Adipose tissue (tissue), 3 donors: ENCODE measurements around the gene MBD6. TPM values are rescaled to one million over a fixed set of nuclear protein-coding genes. Genes with fewer than 3 reads are reported as not detected.
"Not testable (repeated sequence)": the region's sequence is repeated elsewhere in the genome, so short reads cannot be mapped to it uniquely, and the experiment has no call there.

Experiments
- H3K27ac ChIP-seq: one replicate; pipeline ENCODE4 v1.5.1; 2013; ENCODE audit warnings: low read depth, low read length
- whole genome bisulfite sequencing, 3 donors: extraction: QIAGEN DNeasy Blood & Tissue Kit; methylation state at CpG; one replicate each; pipeline ENCODE4 v1.1.7; 2013; 5-methylcytosine and 5-hydroxymethylcytosine counted together
- polyA plus RNA-seq, 3 donors: library from polyadenylated mRNA; stranded (reverse); fragments of 200-250 nt; gene quantifications; one replicate each; pipeline ENCODE4 v1.2.3, GENCODE V29; 2013
- donor health status: healthy with polysubstance abuse.
- donor health status: Bipolar disorder and iron deficiency.
- donor health status: healthy.

Gene MBD6
- polyA plus RNA-seq, 3 donors, result 20.9 to 32.4 (median 24.8) TPM

DNA sequence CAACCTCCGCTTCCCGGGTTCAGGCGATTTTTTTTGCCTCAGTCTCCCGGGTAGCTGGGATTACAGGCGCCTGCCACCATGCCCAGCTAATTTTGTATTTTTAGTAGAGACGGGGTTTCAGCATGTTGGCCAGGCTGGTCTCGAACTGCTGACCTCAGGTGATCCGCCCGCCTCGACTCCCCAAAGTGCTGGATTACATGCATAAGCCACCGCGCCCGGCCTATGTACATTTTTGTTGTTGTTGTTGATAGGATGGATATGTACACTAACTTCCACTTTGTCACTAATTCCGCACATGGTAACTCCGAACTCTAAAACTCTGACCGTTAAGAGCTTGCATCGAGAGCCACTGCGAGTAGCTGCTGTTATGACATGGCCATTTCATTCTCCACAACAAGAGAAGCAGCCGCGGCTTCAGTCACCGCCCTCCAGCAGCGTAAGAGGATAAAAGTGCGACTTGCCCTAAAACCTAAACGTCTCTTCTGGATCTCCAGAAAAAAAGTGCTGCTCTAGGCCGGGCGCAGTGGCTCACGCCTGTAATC lies 35.5 kb upstream of the MBD6 start:
- 81 to 90% (median 87%) methylated on average over 27 of the region's 27 CpGs for WGBS, 3 donors

DNA sequence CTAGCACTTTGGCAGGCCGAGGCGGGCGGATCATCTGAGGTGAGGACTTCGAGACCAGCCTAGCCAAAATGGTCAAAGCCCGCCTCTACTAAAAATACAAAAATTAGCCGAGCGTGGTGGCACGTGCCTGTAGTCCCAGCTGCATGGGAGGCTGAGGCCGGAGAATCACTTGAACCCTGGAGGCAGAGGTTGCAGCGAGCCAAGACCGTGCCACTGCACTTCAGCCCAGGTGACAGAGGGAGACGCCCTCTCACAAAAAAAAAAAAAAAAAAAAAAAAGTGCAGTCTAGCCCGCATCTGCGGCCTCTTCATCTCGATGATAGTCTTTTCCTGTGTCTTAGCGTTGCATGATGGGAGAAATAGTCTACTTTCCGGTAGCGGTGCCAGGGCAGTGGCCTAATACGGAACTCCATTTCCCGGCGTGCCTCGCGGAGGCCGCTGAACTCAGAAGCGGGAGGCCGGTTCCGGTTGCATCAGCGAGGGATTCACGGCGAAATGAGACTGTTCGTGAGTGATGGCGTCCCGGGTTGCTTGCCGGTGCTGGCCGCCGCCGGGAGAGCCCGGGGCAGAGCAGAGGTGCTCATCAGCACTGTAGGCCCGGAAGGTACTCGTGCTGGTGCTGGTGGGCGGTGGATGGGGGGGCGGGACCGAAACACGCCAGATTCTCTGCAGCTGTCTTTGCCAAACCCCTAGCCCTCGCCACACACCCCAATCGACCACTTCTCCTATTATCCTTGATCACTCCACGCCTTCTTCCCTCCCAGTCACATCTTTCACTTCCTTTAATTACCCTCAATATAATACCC lies 34.8 kb upstream of the MBD6 start, which contains the start of gene MARS1:
MARS1 (plus strand) TSS at position 472 of the 805 bp plus-strand sequence; CDS start at position 495, 23 bp downstream.
- H3K27ac ChIP-seq, result no peak within 1 kb of the TSS
- WGBS, 3 donors, result 8 to 10% (median 9%) methylated on average over 42 to 47 of the region's 47 CpGs

More for the DNA sequence above, 35.5 kb upstream of the MBD6 start:
- H3K27ac ChIP-seq, result no peak overlapping the region

DNA sequence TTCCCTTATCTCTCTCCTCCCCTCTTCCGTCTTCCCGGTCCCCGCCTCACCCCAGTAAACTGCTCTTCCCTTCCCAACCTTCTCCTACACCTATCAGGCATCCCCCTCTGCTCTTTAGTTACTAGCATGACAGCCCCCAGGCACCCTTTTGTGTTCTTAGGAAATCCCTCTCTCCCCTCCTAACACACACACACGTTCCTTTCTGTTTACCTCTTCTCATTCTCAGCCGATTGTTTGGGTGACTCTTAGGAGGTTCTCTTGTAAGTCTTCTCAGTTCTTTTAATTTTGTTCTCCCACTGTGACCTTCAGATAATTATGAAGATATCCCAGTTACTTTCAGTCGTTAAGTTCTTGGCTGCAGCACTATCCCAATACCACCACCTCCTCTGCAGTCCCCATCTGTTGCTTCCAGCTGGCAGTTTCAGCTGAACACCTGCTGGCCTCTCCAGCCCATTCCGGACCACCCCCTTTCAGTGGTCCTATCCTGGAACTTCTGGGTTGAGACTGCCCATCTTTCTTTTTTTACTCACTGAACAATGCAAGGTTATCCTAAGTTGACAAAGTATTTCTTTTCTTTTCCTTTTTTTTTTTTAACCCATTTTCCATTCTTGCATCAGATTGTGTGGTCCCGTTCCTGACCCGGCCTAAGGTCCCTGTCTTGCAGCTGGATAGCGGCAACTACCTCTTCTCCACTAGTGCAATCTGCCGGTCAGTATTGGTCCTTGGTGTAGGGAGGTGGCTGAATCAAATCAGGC lies 34.0 kb upstream of the MBD6 start:
- no peak overlapping the region for H3K27ac ChIP-seq
- WGBS, 3 donors, result 18 to 31% (median 30%) methylated on average over 11 of the region's 11 CpGs

DNA sequence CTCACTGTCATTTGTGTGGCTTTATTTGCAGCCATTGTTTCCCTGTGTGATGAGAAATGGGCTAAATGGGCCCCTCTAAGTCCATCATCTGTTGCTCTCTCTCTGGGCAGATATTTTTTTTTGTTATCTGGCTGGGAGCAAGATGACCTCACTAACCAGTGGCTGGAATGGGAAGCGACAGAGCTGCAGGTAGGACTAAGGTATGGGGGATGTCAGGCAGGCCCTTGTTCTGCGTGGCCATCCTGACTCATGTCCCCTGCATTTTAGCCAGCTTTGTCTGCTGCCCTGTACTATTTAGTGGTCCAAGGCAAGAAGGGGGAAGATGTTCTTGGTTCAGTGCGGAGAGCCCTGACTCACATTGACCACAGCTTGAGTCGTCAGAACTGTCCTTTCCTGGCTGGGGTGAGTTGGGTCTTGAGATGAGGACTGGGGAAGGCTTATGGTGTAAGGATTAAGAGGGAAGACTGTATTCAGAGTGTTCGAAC lies 33.4 kb upstream of the MBD6 start:
- no peak overlapping the region for H3K27ac ChIP-seq

DNA sequence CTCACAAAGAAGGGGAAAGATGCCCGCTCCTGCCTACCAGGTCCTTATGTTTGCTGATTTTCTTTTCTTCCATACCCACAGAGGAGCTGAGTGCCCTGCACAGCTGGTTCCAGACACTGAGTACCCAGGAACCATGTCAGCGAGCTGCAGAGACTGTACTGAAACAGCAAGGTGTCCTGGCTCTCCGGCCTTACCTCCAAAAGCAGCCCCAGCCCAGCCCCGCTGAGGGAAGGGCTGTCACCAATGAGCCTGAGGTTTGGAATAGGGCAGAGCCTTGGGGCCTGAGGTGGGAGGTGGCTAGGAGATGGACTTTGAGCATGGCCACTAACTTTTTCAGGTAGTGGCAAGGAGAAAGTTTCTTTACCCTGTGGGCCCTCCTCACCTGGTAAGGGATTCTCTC lies 32.5 kb upstream of the MBD6 start:
- no peak overlapping the region for H3K27ac ChIP-seq
- WGBS, 3 donors, result 93 to 97% (median 97%) methylated on average over 4 of the region's 4 CpGs

More for the DNA sequence above, 33.4 kb upstream of the MBD6 start:
- WGBS, 3 donors, result 76 to 89% (median 89%) methylated on average over 5 of the region's 5 CpGs

DNA sequence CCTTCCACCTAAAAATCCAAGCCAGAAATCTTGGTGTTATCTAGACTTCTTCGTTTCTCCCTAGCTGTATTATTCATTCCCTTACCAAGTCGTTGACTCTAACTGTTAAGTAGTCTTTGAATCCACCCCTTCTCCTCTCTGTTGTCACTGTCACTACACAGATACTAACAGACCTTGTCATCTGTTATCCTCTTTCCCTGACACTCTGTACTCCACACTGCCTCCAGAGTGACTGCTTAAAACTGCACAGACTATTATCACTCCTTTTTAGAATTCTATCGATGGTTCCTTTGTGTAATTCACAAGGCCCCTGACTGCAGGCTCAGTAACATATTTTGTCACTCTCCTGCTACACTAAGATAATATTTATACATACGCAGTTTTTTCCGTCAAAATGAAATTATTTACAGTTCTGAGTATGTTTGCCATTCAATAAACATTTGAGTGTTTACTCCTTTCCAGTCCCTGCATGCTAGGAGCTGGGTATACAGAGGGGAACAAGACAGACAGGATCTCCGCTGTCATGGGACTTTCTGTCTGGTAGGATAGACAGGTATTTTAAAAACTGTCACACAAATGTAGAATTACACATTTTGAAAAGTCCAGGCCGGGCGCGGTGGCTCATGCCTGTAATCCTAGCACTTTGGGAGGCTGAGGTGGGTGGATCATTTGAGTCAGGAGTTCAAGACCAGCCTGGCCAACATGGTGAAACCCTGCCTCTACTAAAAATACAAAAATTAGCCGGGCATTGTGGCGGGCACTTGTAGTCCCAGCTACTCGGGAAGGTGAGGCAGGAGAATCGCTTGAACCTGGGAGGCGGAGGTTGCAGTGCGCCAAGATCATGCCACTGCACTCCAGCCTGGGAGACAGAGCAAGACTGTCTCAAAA lies 31.0 kb upstream of the MBD6 start:
- WGBS, 3 donors, result 88 to 96% (median 94%) methylated on average over 15 of the region's 15 CpGs

DNA sequence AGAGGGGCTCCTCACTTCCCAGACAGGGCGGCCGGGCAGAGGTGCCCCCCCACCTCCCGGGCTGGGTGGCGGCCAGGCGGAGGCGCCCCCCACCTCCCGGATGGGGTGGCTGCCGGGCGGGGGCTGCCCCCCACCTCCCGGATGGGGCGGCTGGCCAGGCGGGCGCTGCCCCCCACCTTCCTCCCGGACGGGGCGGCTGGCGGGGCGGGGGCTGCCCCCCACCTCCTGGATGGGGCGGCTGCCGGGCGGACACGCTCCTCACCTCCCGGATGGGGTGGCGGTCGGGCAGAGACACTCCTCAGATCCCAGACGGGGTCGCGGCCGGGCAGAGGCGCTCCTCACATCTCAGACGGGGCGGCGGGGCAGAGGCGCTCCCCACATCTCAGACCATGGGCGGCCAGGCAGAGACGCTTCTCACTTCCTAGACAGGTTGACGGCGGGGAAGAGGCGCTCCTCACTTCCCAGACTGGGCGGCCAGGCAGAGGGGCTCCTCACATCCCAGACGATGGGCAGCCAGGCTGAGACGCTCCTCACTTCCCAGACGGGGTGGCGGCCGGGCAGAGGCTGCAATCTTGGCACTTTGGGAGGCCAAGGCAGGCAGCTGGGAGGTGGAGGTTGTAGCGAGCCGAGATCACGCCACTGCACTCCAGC lies 27.4 kb upstream of the MBD6 start:
- WGBS, 3 donors, result 94 to 97% (median 97%) methylated on average over 23 to 45 of the region's 48 CpGs
- H3K27ac ChIP-seq, result not testable (repeated sequence)

More for the DNA sequence above, 31.0 kb upstream of the MBD6 start:
- no peak overlapping the region for H3K27ac ChIP-seq

DNA sequence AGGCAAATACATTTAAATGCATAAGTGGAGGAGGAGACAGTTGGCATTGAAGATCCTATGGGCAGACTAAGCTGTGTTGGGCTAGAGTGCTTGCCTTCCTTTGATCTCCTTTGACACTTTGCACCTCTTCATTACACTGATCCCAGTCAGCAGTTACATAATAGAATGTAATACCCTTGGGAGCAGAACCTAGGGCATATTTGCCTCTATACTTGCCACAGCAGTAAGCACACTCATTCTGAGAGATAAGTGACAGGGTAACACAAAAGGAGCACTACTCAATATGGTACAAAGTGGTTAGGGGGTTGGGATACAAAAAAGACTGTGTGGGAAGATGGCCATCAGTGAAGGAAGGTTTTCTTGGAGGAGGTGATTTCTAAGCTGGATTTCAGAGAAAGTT lies 25.8 kb upstream of the MBD6 start:
- no peak overlapping the region for H3K27ac ChIP-seq

DNA sequence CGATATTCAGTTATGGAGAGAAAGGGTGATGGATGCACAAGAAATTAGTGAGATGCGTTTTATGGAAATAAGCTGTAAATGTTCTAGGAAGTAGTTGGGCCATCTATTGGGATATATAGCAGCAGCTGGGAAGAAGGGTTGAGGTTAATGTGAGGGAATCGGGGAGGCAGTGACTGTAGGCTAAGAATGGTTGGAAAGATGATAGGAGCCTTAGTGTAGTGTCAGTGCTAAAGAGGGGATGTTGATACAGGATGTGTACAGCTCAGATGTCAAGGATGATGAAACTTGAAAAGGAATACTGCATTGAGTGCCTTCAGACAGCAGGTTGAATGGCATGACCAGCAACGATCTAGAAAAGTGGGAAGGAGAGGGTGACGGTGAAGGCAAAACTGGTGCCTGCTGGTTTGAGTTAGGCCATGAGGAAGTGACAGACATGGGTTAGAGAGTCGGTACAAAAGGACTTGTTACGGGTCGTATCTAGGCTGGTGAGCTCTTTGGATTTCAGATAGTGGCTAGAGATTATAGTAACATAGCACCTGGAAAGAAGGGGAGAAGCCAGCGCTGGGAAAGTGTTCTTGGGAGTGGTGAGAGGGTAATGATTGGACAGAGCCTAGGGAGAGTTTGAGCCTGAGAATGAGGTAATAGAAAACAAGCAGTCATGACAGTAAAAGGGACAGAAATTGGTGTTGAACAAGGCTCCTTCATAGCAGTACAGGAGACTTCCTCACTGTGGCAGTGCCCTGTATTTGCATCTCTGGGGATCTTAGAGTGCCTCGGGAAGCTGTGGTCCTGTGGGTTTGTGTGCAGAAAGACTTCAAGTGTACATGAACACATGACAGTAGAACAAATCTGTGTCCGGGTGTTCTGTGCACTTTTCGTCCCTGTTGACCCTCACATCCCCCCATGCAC lies 25.1 kb upstream of the MBD6 start:
- H3K27ac ChIP-seq, result no peak overlapping the region
- WGBS, 3 donors, result 90 to 94% (median 93%) methylated on average over 12 of the region's 12 CpGs

DNA sequence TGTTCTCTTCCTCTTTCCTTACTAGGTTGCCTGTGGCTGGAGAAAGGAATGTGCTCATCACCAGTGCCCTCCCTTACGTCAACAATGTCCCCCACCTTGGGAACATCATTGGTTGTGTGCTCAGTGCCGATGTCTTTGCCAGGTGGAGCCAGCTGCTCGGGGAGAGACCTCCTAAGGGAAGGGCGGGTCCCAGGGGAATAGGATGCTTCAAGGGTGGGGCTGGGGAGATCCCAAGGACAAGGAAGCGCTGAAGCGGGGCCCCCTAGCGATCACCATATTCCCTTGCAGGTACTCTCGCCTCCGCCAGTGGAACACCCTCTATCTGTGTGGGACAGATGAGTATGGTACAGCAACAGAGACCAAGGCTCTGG lies 24.5 kb upstream of the MBD6 start:
- 85 to 94% (median 88%) methylated on average over 9 of the region's 9 CpGs for WGBS, 3 donors
- no peak overlapping the region for H3K27ac ChIP-seq

DNA sequence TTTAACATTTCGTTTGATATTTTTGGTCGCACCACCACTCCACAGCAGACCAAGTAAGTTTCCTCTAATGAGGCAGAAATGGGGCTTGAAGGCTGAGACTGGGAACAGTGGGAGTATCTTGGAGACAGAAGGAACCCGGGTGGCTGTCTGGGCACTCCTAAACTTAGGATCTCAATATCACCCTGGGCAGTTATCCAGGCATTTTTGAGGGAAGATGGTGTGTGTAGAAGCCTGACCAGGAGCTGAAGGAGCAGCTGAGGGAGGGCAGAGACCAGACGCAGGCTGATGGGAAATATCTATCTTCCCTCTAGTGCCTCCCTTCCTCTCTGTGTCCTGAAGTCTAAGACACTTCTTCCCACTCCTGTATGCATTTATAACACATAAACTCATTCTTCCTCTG lies 24.1 kb upstream of the MBD6 start:
- no peak overlapping the region for H3K27ac ChIP-seq
- 90 to 96% (median 94%) methylated on average over 4 of the region's 4 CpGs for WGBS, 3 donors

DNA sequence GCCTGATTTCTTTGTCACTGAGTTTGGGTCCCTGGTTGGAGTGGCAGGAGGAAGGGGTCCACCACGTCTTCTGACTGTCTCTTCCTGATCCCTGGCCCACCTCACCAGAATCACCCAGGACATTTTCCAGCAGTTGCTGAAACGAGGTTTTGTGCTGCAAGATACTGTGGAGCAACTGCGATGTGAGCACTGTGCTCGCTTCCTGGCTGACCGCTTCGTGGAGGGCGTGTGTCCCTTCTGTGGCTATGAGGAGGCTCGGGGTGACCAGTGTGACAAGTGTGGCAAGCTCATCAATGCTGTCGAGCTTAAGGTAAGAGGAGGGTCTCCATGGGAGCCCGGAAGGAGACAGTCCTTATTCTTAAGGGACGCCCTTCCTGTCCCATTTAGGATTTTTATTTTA lies 22.4 kb upstream of the MBD6 start:
- WGBS, 3 donors, result 75 to 93% (median 90%) methylated on average over 11 of the region's 11 CpGs
- H3K27ac ChIP-seq, result no peak overlapping the region

DNA sequence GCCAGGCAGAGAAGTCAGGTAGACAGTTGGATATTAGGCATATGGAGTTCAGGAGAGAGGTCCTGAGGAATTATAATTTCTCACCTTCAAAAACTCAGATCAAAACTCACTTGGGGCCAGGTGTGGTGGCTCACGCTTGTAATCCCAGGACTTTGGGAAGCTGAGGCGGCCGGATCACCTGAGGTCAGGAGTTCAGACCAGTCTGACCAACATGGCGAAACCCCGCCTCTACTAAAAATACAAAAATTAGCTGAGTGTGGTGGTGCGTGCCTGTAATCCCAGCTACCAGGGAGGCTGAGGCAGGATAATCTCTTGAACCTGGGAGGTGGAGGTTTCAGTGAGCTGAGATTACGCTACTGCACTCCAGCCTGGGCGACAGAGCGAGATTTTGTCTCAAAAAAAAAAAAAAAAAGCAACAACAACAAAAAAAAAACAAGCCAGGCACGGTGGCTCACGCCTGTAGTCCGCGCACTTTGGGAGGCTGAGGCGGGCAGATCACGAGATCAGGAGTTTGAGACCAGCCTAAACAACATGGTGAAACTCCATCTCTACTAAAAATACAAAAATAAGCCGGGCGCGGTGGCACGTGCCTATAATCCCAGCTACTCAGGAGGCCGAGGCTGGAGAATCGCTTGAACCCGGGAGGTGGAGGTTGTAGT lies 20.2 kb upstream of the MBD6 start:
- H3K27ac ChIP-seq, result not testable (repeated sequence)
- WGBS, 3 donors, result 96 to 98% (median 97%) methylated on average over 20 to 22 of the region's 22 CpGs

DNA sequence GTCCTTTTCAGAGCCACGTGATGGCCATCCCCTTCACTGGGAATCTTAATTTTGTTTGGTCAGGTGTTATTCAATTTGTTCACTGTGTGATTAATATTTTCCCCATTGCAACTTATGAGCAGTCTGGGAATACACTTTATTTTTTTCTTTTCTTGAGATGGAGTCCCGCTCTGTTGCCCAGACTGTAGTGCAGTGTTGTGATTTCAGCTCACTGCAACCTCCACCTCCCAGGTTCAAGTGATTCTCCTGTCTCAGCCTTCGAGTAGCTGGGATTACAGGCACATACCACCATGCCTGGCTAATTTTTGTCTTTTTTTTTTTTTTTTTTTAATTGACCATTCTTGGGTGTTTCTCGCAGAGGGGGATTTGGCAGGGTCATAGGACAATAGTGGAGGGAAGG lies 16.1 kb upstream of the MBD6 start:
- H3K27ac ChIP-seq, result not testable (repeated sequence)
- 84 to 98% (median 97%) methylated on average over 4 of the region's 4 CpGs for WGBS, 3 donors

DNA sequence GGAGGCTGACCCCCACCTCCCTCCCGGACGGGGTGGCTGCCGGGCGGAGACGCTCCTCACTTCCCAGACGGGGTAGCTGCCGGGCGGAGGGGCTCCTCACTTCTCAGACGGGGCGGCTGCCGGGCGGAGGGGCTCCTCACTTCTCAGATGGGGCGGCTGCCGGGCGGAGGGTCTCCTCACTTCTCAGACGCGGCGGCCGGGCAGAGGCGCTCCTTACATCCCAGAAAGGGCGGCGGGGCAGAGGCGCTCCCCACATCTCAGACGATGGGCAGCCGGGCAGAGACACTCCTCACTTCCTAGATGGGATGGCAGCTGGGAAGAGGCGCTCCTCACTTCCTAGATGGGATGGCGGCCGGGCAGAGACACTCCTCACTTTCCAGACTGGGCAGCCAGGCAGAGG lies 14.8 kb upstream of the MBD6 start:
- H3K27ac ChIP-seq, result not testable (repeated sequence)
- WGBS, 3 donors, result 98 to 100% (median 98%) methylated on average over 11 to 20 of the region's 28 CpGs

DNA sequence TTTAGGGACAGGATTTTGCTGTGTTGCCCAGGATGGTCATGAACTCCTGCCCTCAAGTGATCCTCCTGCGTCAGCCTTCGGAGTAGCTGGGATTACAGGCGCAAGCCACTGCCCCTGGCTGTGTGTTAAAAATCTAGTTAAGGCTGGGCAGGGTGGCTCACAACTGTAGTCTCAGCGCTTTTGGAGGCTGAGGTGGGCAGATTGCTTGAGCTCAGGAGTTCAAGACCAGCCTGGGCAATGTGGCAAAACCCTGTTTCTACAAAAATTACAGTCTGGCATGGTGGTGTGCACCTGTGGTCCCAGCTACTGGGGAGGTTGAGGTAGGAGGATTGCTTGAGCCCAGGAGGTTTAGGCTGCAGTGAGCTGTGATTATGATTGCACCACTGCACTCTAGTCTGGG lies 11.5 kb upstream of the MBD6 start:
- no peak overlapping the region for H3K27ac ChIP-seq
- WGBS, 3 donors, result 97 to 99% (median 97%) methylated on average over 4 of the region's 4 CpGs
